H1 (cell line): ENCODE results near the gene TNFRSF18. TPM values are rescaled to one million over a fixed set of nuclear protein-coding genes. Genes with fewer than 3 reads are reported as not detected.
A peak's percentile ranks its signal among the peaks of the same experiment; 100 is the strongest.

Source experiments
- CTCF ChIA-PET: fragments of 300-600 bp; sonication (Branson Sonifier 250); formaldehyde crosslinking; loops from one replicate; lab custom pipeline; 2021; ENCODE audit not compliant: partially characterized antibody; lab: Charles Lee
- POLR2A ChIA-PET: fragments of 300-600 bp; sonication (Branson Sonifier 250); formaldehyde crosslinking; loops from one replicate; lab custom pipeline; 2021; ENCODE audit warnings: inconsistent platforms; ENCODE audit not compliant: partially characterized antibody; lab: Charles Lee
- DNase-seq, 2 experiments: peaks; one replicate each; pipeline versions ENCODE4 v3.0.0 to v3.0.0-alpha.2; 2010 to 2022; ENCODE audit warnings: low spot score in 2 of 2, low read depth in 1 of 2, mixed read lengths in 1 of 2
- FAIRE-seq: peaks from 2 replicates; lab custom pipeline; 2011; peaks lifted over from hg19 to GRCh38; lab: Jason Lieb, UNC
- H2AFZ ChIP-seq: 2 replicates; pipeline ENCODE4 v1.8.1; 2012; ENCODE audit warnings: low read length, inconsistent platforms
- H2AK5ac ChIP-seq: 2 replicates; pipeline ENCODE4 v1.6.1; 2013; ENCODE audit warnings: low read depth, low read length
- H2BK120ac ChIP-seq: replicated peaks from 2 replicates; pipeline ENCODE3; 2013; ENCODE audit warnings: low read depth, low read length, inconsistent platforms
- H2BK12ac ChIP-seq: 2 replicates; pipeline ENCODE4 v1.6.1; 2013; ENCODE audit warnings: low read depth, low read length
- H2BK15ac ChIP-seq: 2 replicates; pipeline ENCODE4 v1.6.1; 2013; ENCODE audit warnings: low read length
- H2BK20ac ChIP-seq: 2 replicates; pipeline ENCODE4 v1.6.1; 2013; ENCODE audit warnings: low read length
- H2BK5ac ChIP-seq: 2 replicates; pipeline ENCODE4 v1.6.1; 2013; ENCODE audit warnings: low read depth, low read length
- H3K14ac ChIP-seq: 2 replicates; pipeline ENCODE4 v1.6.1; 2013; ENCODE audit warnings: inconsistent platforms; ENCODE audit not compliant: insufficient read length
- H3K18ac ChIP-seq: 2 replicates; pipeline ENCODE4 v1.6.1; 2013; ENCODE audit warnings: low read length; ENCODE audit errors: extremely low read depth
- H3K23ac ChIP-seq: 2 replicates; pipeline ENCODE4 v1.6.1; 2013; ENCODE audit warnings: inconsistent platforms; ENCODE audit not compliant: insufficient read length
- H3K23me2 ChIP-seq: 2 replicates; pipeline ENCODE4 v1.6.1; 2013; ENCODE audit warnings: low read depth, low read length
- H3K27ac ChIP-seq: 2 replicates; pipeline ENCODE4 v1.6.1; 2011; ENCODE audit warnings: low read depth, low read length, inconsistent platforms
- H3K27me3 ChIP-seq, 4 experiments: replicated peaks in 1 of 4; 1 replicate in 1 of 4; 2 replicates in 3 of 4; pipeline versions ENCODE4 v1.6.1 to v1.8.1; 2011 to 2013; ENCODE audit warnings: low read length in 3 of 4, mild to moderate bottlenecking in 3 of 4, inconsistent platforms in 2 of 4, mixed read lengths in 2 of 4, moderate library complexity in 1 of 4; ENCODE audit not compliant: control insufficient read depth in 3 of 4, insufficient read depth in 3 of 4; ENCODE audit errors: extremely low read depth in 1 of 4
- H3K36me3 ChIP-seq, 4 experiments: 2 replicates each; pipeline versions ENCODE4 v1.6.1 to v1.8.1; 2011 to 2013; ENCODE audit warnings: mild to moderate bottlenecking in 4 of 4, low read length in 3 of 4, moderate library complexity in 2 of 4, control low read depth in 1 of 4, inconsistent platforms in 1 of 4; ENCODE audit not compliant: insufficient read depth in 4 of 4, control insufficient read depth in 2 of 4
- H3K4ac ChIP-seq: replicated peaks from 2 replicates; pipeline ENCODE3; 2013; ENCODE audit warnings: low read length, low read depth, mixed read lengths, inconsistent platforms; ENCODE audit not compliant: insufficient read length
- H3K4me1 ChIP-seq, 4 experiments: replicated peaks in 1 of 4; 1 replicate in 1 of 4; 2 replicates in 3 of 4; pipeline versions ENCODE4 v1.6.1 to v1.8.1; 2011 to 2013; ENCODE audit warnings: low read length in 3 of 4, inconsistent platforms in 2 of 4, mixed read lengths in 1 of 4; ENCODE audit not compliant: insufficient read depth in 4 of 4, control insufficient read depth in 3 of 4
- H3K4me2 ChIP-seq, 2 experiments: 2 replicates each; pipeline versions ENCODE4 v1.6.1 to v1.8.1; 2011 to 2013; ENCODE audit warnings: low read depth in 2 of 2, low read length in 2 of 2, control low read depth in 1 of 2, inconsistent platforms in 1 of 2, mild to moderate bottlenecking in 1 of 2; ENCODE audit not compliant: insufficient read depth in 1 of 2
- H3K4me3 ChIP-seq, 4 experiments: fragments of 200-600, 300-600 bp in 1 of 4; sonication (generic), shearing (Covaris generic), sonication (Bioruptor Twin) in 1 of 4; 2 replicates each; pipeline versions ENCODE4 v1.5.1 to v1.8.1; 2011 to 2016; ENCODE audit warnings: low read length in 4 of 4, low read depth in 3 of 4, control low read depth in 2 of 4, inconsistent platforms in 2 of 4, mild to moderate bottlenecking in 2 of 4, mixed read lengths in 1 of 4, moderate library complexity in 1 of 4; ENCODE audit not compliant: insufficient read depth in 2 of 4; ENCODE audit errors: extremely low read depth in 1 of 4
- H3K56ac ChIP-seq: replicated peaks from 2 replicates; pipeline ENCODE3; 2013; ENCODE audit warnings: low read depth, mild to moderate bottlenecking, mixed read lengths, low read length, inconsistent platforms; ENCODE audit not compliant: insufficient read length
- H3K79me1 ChIP-seq: 2 replicates; pipeline ENCODE4 v1.6.1; 2013; ENCODE audit warnings: low read depth, low read length, control low read depth
- H3K79me2 ChIP-seq, 2 experiments: 2 replicates each; pipeline versions ENCODE4 v1.6.1 to v1.8.1; 2012 to 2013; ENCODE audit warnings: low read length in 2 of 2, mild to moderate bottlenecking in 2 of 2, inconsistent platforms in 1 of 2; ENCODE audit not compliant: insufficient read depth in 2 of 2, control insufficient read depth in 1 of 2
- H3K9ac ChIP-seq, 4 experiments: replicated peaks in 1 of 4; 1 replicate in 1 of 4; 2 replicates in 3 of 4; pipeline versions ENCODE4 v1.6.1 to v1.8.1; 2011 to 2013; ENCODE audit warnings: low read depth in 3 of 4, low read length in 3 of 4, control low read depth in 2 of 4, mild to moderate bottlenecking in 2 of 4, moderate library complexity in 2 of 4, inconsistent platforms in 1 of 4; ENCODE audit errors: extremely low read depth in 1 of 4
- H3K9me3 ChIP-seq, 2 experiments: 2 replicates each; pipeline versions ENCODE4 v1.6.1 to v1.8.1; 2012 to 2013; ENCODE audit warnings: mild to moderate bottlenecking in 2 of 2, moderate library complexity in 2 of 2, control low read depth in 1 of 2, inconsistent platforms in 1 of 2, low read depth in 1 of 2, low read length in 1 of 2, mixed read lengths in 1 of 2; ENCODE audit not compliant: insufficient read depth in 2 of 2
- H4K20me1 ChIP-seq, 2 experiments: replicated peaks in 1 of 2; 2 replicates each; pipeline versions ENCODE3 to v1.8.1; 2011 to 2013; ENCODE audit warnings: inconsistent platforms in 2 of 2, low read length in 2 of 2, mild to moderate bottlenecking in 1 of 2; ENCODE audit not compliant: insufficient read depth in 2 of 2, control insufficient read depth in 1 of 2
- H4K5ac ChIP-seq: 2 replicates; pipeline ENCODE4 v1.6.1; 2013; ENCODE audit warnings: low read length, low read depth, mixed read lengths, inconsistent platforms; ENCODE audit not compliant: insufficient read length
- H4K8ac ChIP-seq: 2 replicates; pipeline ENCODE4 v1.8.0; 2013; ENCODE audit warnings: mild to moderate bottlenecking, moderate library complexity, low read length, inconsistent platforms; ENCODE audit not compliant: insufficient read depth; ENCODE audit errors: extremely low read depth
- H4K91ac ChIP-seq: replicated peaks from 2 replicates; pipeline ENCODE3; 2013; ENCODE audit warnings: low read length, mixed read lengths, inconsistent platforms; ENCODE audit not compliant: insufficient read length
- CTCF ChIP-seq, 3 experiments: IDR thresholded peaks; 1 replicate in 2 of 3; 2 replicates in 1 of 3; pipeline versions ENCODE4 v1.5.1 to v1.6.1; 2011; ENCODE audit warnings: low read length in 3 of 3, mild to moderate bottlenecking in 3 of 3, inconsistent platforms in 2 of 3, low read depth in 1 of 3, moderate library complexity in 1 of 3; ENCODE audit not compliant: insufficient read depth in 1 of 3; ENCODE audit errors: control extremely low read depth in 1 of 3
- USF2 ChIP-seq: IDR thresholded peaks from 2 replicates; pipeline ENCODE4 v1.6.1; 2011; ENCODE audit warnings: low read length, improper control_type of control experiment
- WGBS, 2 experiments: shearing (Covaris generic) in 1 of 2; methylation state at CpG; one replicate each; pipeline versions ENCODE4 v1.1.6 to v1.1.7; 2013 to 2015; ENCODE audit warnings: low lambda C conversion rate in 2 of 2, mixed read lengths in 2 of 2, inconsistent platforms in 1 of 2, low coverage in 1 of 2, missing lambda C conversion rate in 1 of 2; ENCODE audit not compliant: insufficient replicate concordance in 2 of 2, insufficient coverage in 1 of 2, insufficient read length in 1 of 2; ENCODE audit errors: extremely low coverage in 1 of 2, missing lambda C conversion rate in 1 of 2; 5-methylcytosine and 5-hydroxymethylcytosine counted together
- polyA plus RNA-seq, 7 experiments: library from polyadenylated mRNA; depleted of rRNA in 3 of 7; stranded (reverse) in 5 of 7; unstranded in 2 of 7; fragments of >200 nt in 5 of 7; fragments of 200-250 nt in 2 of 7; gene quantifications; 1 replicate in 5 of 7; 2 replicates in 1 of 7; 4 replicates in 1 of 7; pipeline versions ENCODE4 v1.2.1 to v1.2.3, GENCODE V29; 2011 to 2013; ENCODE audit warnings: missing spikeins in 2 of 7, mixed read lengths in 2 of 7
- total RNA-seq: library from RNA; stranded (reverse); fragmentation: NEBNext Ultra II Directional; extraction: Animal tissue kit (Norgen Biotek cat#: 25700); gene quantifications from 2 replicates; pipeline ENCODE4 v1.2.1, GENCODE V29; 2021

Gene TNFRSF18
- total and polyA plus RNA-seq, 2 of the 8 experiments (the other 6 are each of a cell fraction or from before 2014, with no cell fraction given): 1.5 to 2.5 TPM

GRCh38 chr1:1239227-1239613, 32.8 kb upstream of the TNFRSF18 start:
- Histone ChIP-seq H3K23me2 (no peaks in the 10 kb centered on the region), H4K8ac (no peak overlapping the region), H3K79me2 (no peaks in the 10 kb centered on the region; a peak in 1 of 4 replicates), H2AFZ (no peak overlapping the region), H3K4me1 (peaks cover 0 to 6% (median 2%) of the 10 kb centered on the region in 4 experiments; a peak in 2 of 7 replicates), H3K9ac (no peak overlapping the region), H3K79me1 (peaks cover 4% of the 10 kb centered on the region; the same call in 1 of the 2 replicates), H2BK12ac (no peak overlapping the region), H3K9me3 (no peaks in the 10 kb centered on the region), H2BK120ac (no peak overlapping the region), H3K23ac (no peak overlapping the region), H3K18ac (no peak overlapping the region), H3K4ac (no peak overlapping the region), H3K27ac (no peak overlapping the region), H2BK5ac (no peak overlapping the region), H4K20me1 (peaks cover 4 to 13% of the 10 kb centered on the region in 2 experiments), H2BK20ac (no peak overlapping the region), H4K91ac (no peak overlapping the region), H2AK5ac (no peak overlapping the region), H3K56ac (no peak overlapping the region), H3K36me3 (no peaks in the 10 kb centered on the region), H3K27me3 (no peaks in the 10 kb centered on the region; a peak in 2 of 7 replicates), H2BK15ac (no peak overlapping the region), H3K14ac (no peak overlapping the region), H4K5ac (no peak overlapping the region), H3K4me2 (no peak overlapping the region), H3K4me3 (no peak overlapping the region)
- 88% methylated on average over 12 of the region's 15 CpGs; no CpG with 5 or more reads in 1 of the 2 experiments for WGBS, 2 experiments
- DNase-seq: no peak
- ChIA-PET CTCF (interaction anchor here (0.8 to 1.4 kb wide), 8 partner anchors 8 to 117 kb away, joined by 3 to 5 read pairs (median 3); no protein-coding TSS in a partner anchor), POLR2A (interaction anchor here (0.9 to 1.2 kb wide), 3 partner anchors 8 to 110 kb away, joined by 3 to 8 read pairs (median 8); no protein-coding TSS in a partner anchor)
- peak in 1 of 3 experiments; percentile 17; a peak in 2 of 4 replicates for TF ChIP-seq CTCF (IDR thresholded peaks at IDR 0.05; ENCODE audit: control extremely low read depth in 1 of 3, insufficient read depth in 1 of 3, low read depth in 1 of 3, low read length in 3 of 3)
- no peak for TF ChIP-seq USF2
- no peak for FAIRE-seq
